Osteocyte (in vitro differentiated cells): ENCODE data around the gene CEP85L. TPM values are rescaled to one million over a fixed set of nuclear protein-coding genes. Genes with fewer than 3 reads are reported as not detected.
A peak's percentile ranks its signal among the peaks of the same experiment; 100 is the strongest.

Experiments
- DNase-seq: peaks from one replicate; pipeline ENCODE4 v3.0.0; 2021; ENCODE audit warnings: mixed read lengths; ENCODE audit not compliant: unreplicated experiment; ENCODE audit errors: extremely low spot score
- H3K27ac Mint-ChIP-seq: one replicate; pipeline ENCODE4 v1.8.0; 2021; ENCODE audit warnings: mild to moderate bottlenecking, mixed read lengths; ENCODE audit not compliant: unreplicated experiment
- H3K27me3 Mint-ChIP-seq: one replicate; pipeline ENCODE4 v1.8.0; 2021; ENCODE audit warnings: mixed read lengths; ENCODE audit not compliant: unreplicated experiment
- H3K36me3 Mint-ChIP-seq: one replicate; pipeline ENCODE4 v1.8.0; 2021; ENCODE audit warnings: mixed read lengths; ENCODE audit not compliant: unreplicated experiment
- H3K4me1 Mint-ChIP-seq: one replicate; pipeline ENCODE4 v1.8.0; 2021; ENCODE audit warnings: mixed read lengths; ENCODE audit not compliant: unreplicated experiment
- H3K4me3 Mint-ChIP-seq: one replicate; pipeline ENCODE4 v1.8.0; 2021; ENCODE audit warnings: mild to moderate bottlenecking, moderate library complexity, mixed read lengths; ENCODE audit not compliant: unreplicated experiment
- H3K9me3 Mint-ChIP-seq: one replicate; pipeline ENCODE4 v1.8.0; 2021; ENCODE audit warnings: mixed read lengths; ENCODE audit not compliant: unreplicated experiment
- total RNA-seq: library from RNA; stranded (reverse); gene quantifications from 2 replicates; pipeline ENCODE4 v1.2.1, GENCODE V29; 2021
- TF ChIP-seq, protein P1 (sequence below): fragments of 200-600 bp; sonication (generic); IDR thresholded peaks from 2 replicates; pipeline ENCODE4 v1.5.0; 2021; ENCODE audit warnings: antibody characterized with exemption, mild to moderate bottlenecking, moderate library complexity

Gene CEP85L
- total RNA-seq, 1 donor from 2014 or later: 10.4 TPM

- H3K4me3 Mint-ChIP-seq: no peak overlapping the region
- H3K36me3 Mint-ChIP-seq: peaks cover 26% of the 10 kb centered on the region
- H3K4me1 Mint-ChIP-seq: no peaks in the 10 kb centered on the region
- DNase-seq: no peak
- H3K27ac Mint-ChIP-seq: no peak overlapping the region
- no peaks in the 10 kb centered on the region for H3K27me3 Mint-ChIP-seq
- TF ChIP-seq, protein P1, sequence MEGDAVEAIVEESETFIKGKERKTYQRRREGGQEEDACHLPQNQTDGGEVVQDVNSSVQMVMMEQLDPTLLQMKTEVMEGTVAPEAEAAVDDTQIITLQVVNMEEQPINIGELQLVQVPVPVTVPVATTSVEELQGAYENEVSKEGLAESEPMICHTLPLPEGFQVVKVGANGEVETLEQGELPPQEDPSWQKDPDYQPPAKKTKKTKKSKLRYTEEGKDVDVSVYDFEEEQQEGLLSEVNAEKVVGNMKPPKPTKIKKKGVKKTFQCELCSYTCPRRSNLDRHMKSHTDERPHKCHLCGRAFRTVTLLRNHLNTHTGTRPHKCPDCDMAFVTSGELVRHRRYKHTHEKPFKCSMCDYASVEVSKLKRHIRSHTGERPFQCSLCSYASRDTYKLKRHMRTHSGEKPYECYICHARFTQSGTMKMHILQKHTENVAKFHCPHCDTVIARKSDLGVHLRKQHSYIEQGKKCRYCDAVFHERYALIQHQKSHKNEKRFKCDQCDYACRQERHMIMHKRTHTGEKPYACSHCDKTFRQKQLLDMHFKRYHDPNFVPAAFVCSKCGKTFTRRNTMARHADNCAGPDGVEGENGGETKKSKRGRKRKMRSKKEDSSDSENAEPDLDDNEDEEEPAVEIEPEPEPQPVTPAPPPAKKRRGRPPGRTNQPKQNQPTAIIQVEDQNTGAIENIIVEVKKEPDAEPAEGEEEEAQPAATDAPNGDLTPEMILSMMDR: no peak
- H3K9me3 Mint-ChIP-seq: peaks cover 3% of the 10 kb centered on the region
Observed at GRCh38 chr6:118500130-118501015, 151.0 kb downstream of the CEP85L start.

DNA sequence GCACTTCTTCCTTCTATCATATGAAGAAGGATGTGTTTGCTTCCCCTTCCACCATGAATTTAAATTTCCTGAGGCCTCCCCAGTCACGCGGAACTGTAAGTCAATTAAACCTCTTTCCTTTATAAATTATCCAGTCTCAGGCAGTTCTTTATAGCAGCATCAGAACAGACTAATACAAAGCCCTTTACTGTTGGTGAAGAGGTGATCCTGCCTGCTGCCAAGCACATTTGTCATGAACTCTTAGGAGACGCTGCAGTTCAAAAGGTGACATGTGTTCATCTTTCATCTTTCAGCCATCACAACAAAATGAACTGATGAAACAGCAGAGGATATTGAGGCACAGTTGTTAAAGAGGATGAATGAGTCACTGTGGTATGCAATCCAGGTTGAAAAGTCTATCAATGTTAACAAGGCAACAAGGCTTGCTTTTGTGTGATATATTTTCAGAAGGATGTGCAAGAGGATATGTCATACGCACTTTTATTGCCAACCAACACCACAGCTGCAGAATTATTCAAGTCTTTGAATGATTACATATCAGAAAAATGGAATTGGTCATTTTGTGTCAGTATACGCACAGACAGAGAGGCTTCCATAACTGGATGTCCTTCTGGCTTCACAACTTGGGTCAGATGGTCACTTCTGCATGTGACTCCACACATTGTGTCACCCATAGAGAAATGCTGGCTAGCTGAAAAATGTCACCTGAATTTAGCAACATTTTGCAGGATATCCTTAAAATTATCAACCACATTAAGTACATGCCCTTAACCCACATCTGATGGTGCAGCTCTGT, 155.7 kb downstream of the CEP85L start:
- H3K27ac Mint-ChIP-seq: no peak overlapping the region

GRCh38 chr6:118494091-118494490, 157.3 kb downstream of the CEP85L start:
- H3K36me3 Mint-ChIP-seq: peaks cover 33% of the 10 kb centered on the region
- peaks cover 16% of the 10 kb centered on the region for H3K4me1 Mint-ChIP-seq
- DNase-seq: no peak
- H3K9me3 Mint-ChIP-seq: peaks cover 14% of the 10 kb centered on the region
- no peaks in the 10 kb centered on the region for H3K27me3 Mint-ChIP-seq
- no peak overlapping the region for H3K4me3 Mint-ChIP-seq
- TF ChIP-seq, protein P1: no peak
- H3K27ac Mint-ChIP-seq: peak overlapping the region; percentile 29

More for the DNA sequence above, 155.7 kb downstream of the CEP85L start:
- H3K4me1 Mint-ChIP-seq: peaks cover 16% of the 10 kb centered on the region
- no peak for DNase-seq
- no peaks in the 10 kb centered on the region for H3K27me3 Mint-ChIP-seq
- TF ChIP-seq, protein P1: no peak
- peaks cover 19% of the 10 kb centered on the region for H3K36me3 Mint-ChIP-seq
- peaks cover 3% of the 10 kb centered on the region for H3K9me3 Mint-ChIP-seq
- H3K4me3 Mint-ChIP-seq: no peak overlapping the region

- Mint-ChIP-seq H3K27me3 (no peaks in the 10 kb centered on the region), H3K27ac (no peak overlapping the region), H3K4me1 (peaks cover 16% of the 10 kb centered on the region), H3K9me3 (peaks cover 33% of the 10 kb centered on the region), H3K4me3 (no peak overlapping the region), H3K36me3 (peaks cover 51% of the 10 kb centered on the region)
- no peak for DNase-seq
- TF ChIP-seq, protein P1: no peak
Observed at GRCh38 chr6:118489990-118490389, 161.4 kb downstream of the CEP85L start.

DNA sequence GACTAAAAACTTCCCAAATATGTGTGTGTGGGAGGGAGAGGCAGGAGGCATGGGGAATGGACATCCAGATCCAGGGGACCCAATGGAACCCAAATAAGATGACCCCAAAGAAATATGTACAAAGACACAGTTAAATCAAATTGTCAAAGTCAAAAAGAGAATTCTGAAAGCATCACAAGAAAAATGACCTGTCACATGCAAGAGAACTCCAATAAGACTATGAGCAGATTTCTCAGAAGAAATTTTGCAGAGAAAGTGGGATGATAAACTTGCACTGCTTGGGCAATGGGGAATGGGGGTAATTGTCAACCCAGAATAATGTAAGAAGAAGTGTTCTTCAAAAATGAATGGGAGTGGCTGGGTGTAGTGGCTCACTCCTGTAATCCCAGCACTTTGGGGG, 162.8 kb downstream of the CEP85L start:
- Mint-ChIP-seq H3K36me3 (peaks cover 49% of the 10 kb centered on the region), H3K9me3 (peaks cover 33% of the 10 kb centered on the region), H3K27ac (no peak overlapping the region), H3K4me1 (peaks cover 4% of the 10 kb centered on the region), H3K4me3 (no peak overlapping the region), H3K27me3 (no peaks in the 10 kb centered on the region)
- TF ChIP-seq, protein P1: no peak
- DNase-seq: no peak
